Ovary (tissue), 9 donors: ENCODE results near the gene TBX3. TPM values are rescaled to one million over a fixed set of nuclear protein-coding genes. Genes with fewer than 3 reads are reported as not detected.

Source experiments
- DNase-seq, 5 donors: peaks; one replicate each; pipeline ENCODE4 v3.0.0-alpha.2; 2019 to 2020
- H3K27ac ChIP-seq, 2 donors: fragments of 200-600 bp; one replicate each; pipeline versions ENCODE4 v1.5.1 to v1.8.0; 2019 to 2022
- H3K27me3 ChIP-seq: fragments of 200-600 bp; one replicate; pipeline ENCODE4 v1.8.0; 2022
- H3K36me3 ChIP-seq: fragments of 200-600 bp; sonication (generic); one replicate; pipeline ENCODE4 v1.5.1; 2019
- H3K4me1 ChIP-seq: one replicate; pipeline ENCODE4 v1.8.1; 2013; ENCODE audit warnings: mild to moderate bottlenecking, moderate library complexity; ENCODE audit not compliant: insufficient read depth
- H3K4me3 ChIP-seq: fragments of 200-600 bp; sonication (generic); one replicate; pipeline ENCODE4 v1.5.1; 2017
- H3K9me3 ChIP-seq, 2 donors: fragments of 200-600 bp in 1 of 2; sonication (generic) in 1 of 2; one replicate each; pipeline versions ENCODE4 v1.5.1 to v1.8.1; 2013 to 2019; ENCODE audit warnings: mild to moderate bottlenecking in 1 of 2, moderate library complexity in 1 of 2
- CTCF ChIP-seq, 3 donors: fragments of 450-650 bp in 2 of 3; fragments of 200-600 bp in 1 of 3; IDR thresholded peaks; one replicate each; pipeline versions ENCODE4 v1.5.1 to v1.8.0; 2016 to 2022; ENCODE audit warnings: antibody characterized with exemption in 3 of 3, mild to moderate bottlenecking in 1 of 3
- EP300 ChIP-seq: sonication (generic); formaldehyde crosslinking; IDR thresholded peaks from one replicate; pipeline ENCODE4 v1.6.1; 2017; ENCODE audit warnings: antibody characterized with exemption
- POLR2A ChIP-seq: fragments of 450-650 bp; IDR thresholded peaks from one replicate; pipeline ENCODE4 v1.6.1; 2017; ENCODE audit warnings: antibody characterized with exemption, mild to moderate bottlenecking, moderate library complexity
- WGBS, 3 donors: extraction: QIAGEN DNeasy Blood & Tissue Kit in 1 of 3; methylation state at CpG; one replicate each; pipeline versions ENCODE4 v1.1.5 to v1.1.7; 2013 to 2017; 5-methylcytosine and 5-hydroxymethylcytosine counted together
- intact Hi-C, 4 donors: fragments of 100-400 bp; cut with DNase I; formaldehyde crosslinking; loops; one replicate each; pipeline versions ENCODE4 v1.11.0 to v1.15.1; 2022 to 2023
- polyA plus RNA-seq, 2 donors: library from polyadenylated mRNA; stranded (reverse); fragments of 200-250 nt in 1 of 2; fragments of 350-450 nt in 1 of 2; fragmentation: Illumina TruSeq in 1 of 2; extraction: RNeasy Lipid Tissue Mini Kit (QIAGEN cat#74804) in 1 of 2; gene quantifications; one replicate each; pipeline ENCODE4 v1.2.3, GENCODE V29; 2013 to 2014
- total RNA-seq, 7 donors: library from RNA; depleted of rRNA in 2 of 7; stranded (reverse); fragments of >200 nt in 2 of 7; fragmentation: NEBNext Ultra II Directional in 3 of 7; extraction: Animal tissue kit (Norgen Biotek cat#: 25700) in 3 of 7; gene quantifications; one replicate each; pipeline versions ENCODE4 v1.1.0 to v1.2.4, GENCODE V29; 2016 to 2023
- donor health status: DM: no; HTN: no; CAD: no; lungs with moderate emphysema.
- donor health status: DM: no; HTN: no; CAD: no.
- donor health status: Bipolar disorder and iron deficiency.
- donor health status: DM: yes; HTN: yes; CAD: no.
- donor health status: DM: no; HTN: no; CAD: no.
- donor health status: DM: yes; HTN: yes; CAD: no.

TBX3 gene
- total and polyA plus RNA-seq, 9 donors = 25.4 to 106 (median 61.2) TPM

DNA sequence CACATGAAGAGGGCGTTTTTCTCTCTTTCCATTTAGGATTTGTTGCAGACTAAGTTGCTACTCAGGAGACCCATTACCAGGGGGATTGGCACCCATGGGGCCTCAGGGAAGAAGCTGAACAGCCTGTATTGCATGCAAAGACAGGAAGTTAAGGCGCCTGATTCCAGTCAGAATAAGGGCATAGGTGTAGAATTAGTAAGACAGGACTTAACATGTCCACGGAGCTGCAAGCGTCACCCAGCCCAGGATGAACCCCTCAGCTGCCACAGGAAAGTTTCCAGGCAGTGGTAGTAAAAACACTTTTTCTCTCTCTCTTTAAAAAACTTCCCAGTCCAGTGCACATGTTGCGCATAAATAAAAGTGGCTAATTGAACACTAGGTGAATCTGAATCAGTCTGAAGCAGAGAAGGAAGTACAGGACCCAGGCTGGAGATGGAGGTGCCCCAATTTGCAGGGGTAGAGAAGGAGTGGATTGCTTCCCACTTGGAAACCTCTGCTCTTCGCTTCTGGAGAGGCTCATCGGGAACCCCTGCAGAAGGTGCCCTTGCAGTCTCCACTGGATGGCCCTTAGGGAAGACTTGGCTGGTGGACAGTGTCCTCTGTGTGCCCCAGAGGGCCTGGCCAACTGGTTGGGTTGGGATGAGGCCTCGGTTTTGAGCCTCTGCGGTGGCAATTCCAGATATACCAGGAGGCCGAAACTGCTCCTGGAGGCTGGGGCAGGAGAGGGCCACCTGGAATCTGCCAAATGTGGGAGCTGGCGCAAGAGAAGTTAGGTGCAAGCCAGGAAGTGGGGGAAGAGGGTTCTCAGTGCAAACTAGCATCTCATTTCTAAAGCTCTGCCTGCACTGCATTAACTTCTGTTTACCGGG lies 10.7 kb upstream of the TBX3 start:
- Histone ChIP-seq H3K27me3 (no peaks in the 10 kb centered on the region), H3K4me3 (no peak overlapping the region), H3K4me1 (peaks cover 2% of the 10 kb centered on the region), H3K9me3 (no peaks in the 10 kb centered on the region), H3K36me3 (no peaks in the 10 kb centered on the region), H3K27ac (no peak overlapping the region)
- intact Hi-C loops = loop anchor here in 1 of 4 donors (10.0 kb wide), 1 partner anchor 110 kb away; no protein-coding TSS in a partner anchor
- WGBS, 3 donors = 86 to 92% (median 90%) methylated on average over 12 of the region's 12 CpGs
- no peak for TF ChIP-seq POLR2A
- no peak for TF ChIP-seq EP300
- TF ChIP-seq CTCF (IDR thresholded peaks at IDR 0.05) = no peak
- DNase-seq = no peak

DNA sequence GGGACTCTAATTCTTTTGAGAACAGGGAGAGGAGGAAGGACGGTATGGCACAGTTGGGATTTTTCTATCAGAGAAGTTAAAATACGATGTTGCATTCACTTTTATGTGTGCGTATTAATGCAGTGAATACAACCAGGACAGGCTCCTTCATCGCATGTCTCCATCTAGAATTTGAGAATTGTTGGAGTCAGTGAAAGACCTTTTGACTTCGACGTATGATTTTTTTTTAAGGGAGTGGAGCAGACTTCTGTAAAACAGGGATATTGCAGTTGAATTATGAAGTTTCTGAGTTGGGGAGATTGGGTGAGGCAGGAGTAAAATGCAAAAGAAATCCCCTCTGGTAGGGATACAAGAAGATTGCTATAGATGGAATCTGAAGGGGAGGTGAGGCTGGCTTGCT lies 9.6 kb upstream of the TBX3 start:
- 76 to 85% (median 77%) methylated on average over 6 of the region's 6 CpGs for WGBS, 3 donors
- Histone ChIP-seq H3K4me3 (no peak overlapping the region), H3K27ac (no peak overlapping the region), H3K4me1 (peaks cover 2% of the 10 kb centered on the region), H3K9me3 (no peaks in the 10 kb centered on the region), H3K36me3 (no peaks in the 10 kb centered on the region), H3K27me3 (no peaks in the 10 kb centered on the region)
- no peak for DNase-seq
- TF ChIP-seq CTCF (IDR thresholded peaks at IDR 0.05) (no peak), POLR2A (no peak), EP300 (no peak)
- intact Hi-C loops = loop anchor here in 1 of 4 donors (10.0 kb wide), 1 partner anchor 111 kb away; no protein-coding TSS in a partner anchor

DNA sequence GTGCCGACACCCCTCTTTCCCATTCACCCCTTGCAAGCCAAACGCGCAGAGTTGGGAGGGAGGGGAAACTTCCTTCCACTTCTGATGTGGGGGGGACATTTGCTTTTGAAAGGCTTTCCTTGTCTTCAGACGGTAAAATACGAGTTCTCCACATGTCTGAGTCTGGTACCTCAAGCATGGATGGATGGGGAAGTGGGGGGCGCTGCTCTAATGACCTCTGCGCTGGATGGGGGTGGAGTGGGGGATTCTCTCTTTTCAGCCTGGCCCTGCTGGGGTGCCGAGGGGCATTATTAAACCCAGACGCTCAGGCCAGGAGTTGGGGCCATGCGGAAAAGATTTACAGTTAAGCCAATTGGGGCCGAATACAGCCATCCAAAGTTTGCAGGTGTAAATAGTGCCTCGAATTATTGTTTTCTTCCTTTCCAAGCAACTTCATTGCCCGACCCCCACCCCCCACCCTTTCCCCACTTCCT lies 9.1 kb upstream of the TBX3 start:
- no peak for DNase-seq
- peaks cover under 1% of the 10 kb centered on the region for H3K4me1 ChIP-seq
- no peaks in the 10 kb centered on the region for H3K9me3 ChIP-seq
- no peaks in the 10 kb centered on the region for H3K27me3 ChIP-seq
- peak overlapping the region; percentile 39 for H3K4me3 ChIP-seq
- intact Hi-C loops = loop anchor here in 1 of 4 donors (10.0 kb wide), 1 partner anchor 112 kb away; no protein-coding TSS in a partner anchor
- no peaks in the 10 kb centered on the region for H3K36me3 ChIP-seq
- 17 to 30% (median 24%) methylated on average over 13 of the region's 13 CpGs for WGBS, 3 donors
- no peak overlapping the region for H3K27ac ChIP-seq
- TF ChIP-seq POLR2A (no peak), CTCF (IDR thresholded peaks at IDR 0.05) (no peak), EP300 (no peak)

- Histone ChIP-seq H3K27me3 (no peaks in the 10 kb centered on the region), H3K4me1 (no peaks in the 10 kb centered on the region), H3K4me3 (peak overlapping the region; percentile 39), H3K27ac (no peak overlapping the region), H3K9me3 (no peaks in the 10 kb centered on the region), H3K36me3 (no peaks in the 10 kb centered on the region)
- 19 to 22% (median 21%) methylated on average over 58 to 62 of the region's 62 CpGs for WGBS, 3 donors
- intact Hi-C loops = loop anchor here in 1 of 4 donors (10.0 kb wide), 1 partner anchor 112 kb away; no protein-coding TSS in a partner anchor
- no peak for TF ChIP-seq CTCF (IDR thresholded peaks at IDR 0.05)
- no peak for TF ChIP-seq EP300
- no peak for TF ChIP-seq POLR2A
- peak in 4 of 5 donors; percentile 41 to 58 (median 46) for DNase-seq
Observed at GRCh38 chr12:114692186-114693058, 8.4 kb upstream of the TBX3 start.
